Mesenteric fat pad (tissue), 1 donor: ENCODE results near the gene CCDC69. TPM values are rescaled to one million over a fixed set of nuclear protein-coding genes. Genes with fewer than 3 reads are reported as not detected.

Experiments used
- DNase-seq: peaks from one replicate; pipeline ENCODE4 v3.0.0-alpha.2; 2020; ENCODE audit warnings: low spot score
- total RNA-seq: library from RNA; stranded (reverse); fragmentation: NEBNext Ultra II Directional; extraction: Animal tissue kit (Norgen Biotek cat#: 25700); gene quantifications from one replicate; pipeline ENCODE4 v1.2.1, GENCODE V29; 2021
- donor health status: DM: yes; HTN: yes; CAD: no.

Gene CCDC69
- total RNA-seq, 1 donor from 2014 or later: 184 TPM

DNA sequence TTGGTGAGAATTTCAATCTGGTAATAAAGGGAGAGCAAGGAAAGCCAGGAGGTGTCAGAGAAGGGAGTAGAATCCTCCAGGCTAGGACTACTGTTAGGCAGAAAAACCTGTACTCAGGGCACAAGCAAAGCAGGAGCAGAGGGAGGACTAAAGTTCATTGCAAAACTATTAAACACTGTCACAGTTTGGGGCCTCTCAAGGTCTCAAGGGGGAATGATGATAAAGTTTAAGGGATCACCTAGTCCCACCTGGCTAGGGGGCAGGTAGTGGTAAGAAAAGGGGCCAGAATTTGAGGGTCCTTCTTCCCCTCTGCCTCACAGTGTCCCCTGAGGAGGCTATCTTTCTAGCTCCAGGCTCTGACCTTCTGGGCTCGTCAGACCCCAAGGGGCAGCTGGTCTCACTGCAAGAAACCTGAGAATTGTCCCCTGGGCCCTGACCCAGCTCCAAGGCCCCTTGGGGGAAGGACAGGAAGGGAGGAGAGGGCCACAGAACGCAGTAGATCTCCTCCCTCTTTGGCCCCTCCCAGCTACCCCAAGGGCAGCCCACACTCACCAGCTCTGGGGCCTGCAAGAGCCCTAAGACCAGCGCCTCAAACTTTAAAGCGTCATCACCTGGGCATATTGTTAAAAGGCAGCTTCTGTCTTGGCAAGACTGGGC is 974 bp downstream of the CCDC69 start:
- DNase-seq: no peak

GRCh38 chr5:151222054-151222789 is 1.7 kb downstream of the CCDC69 start:
- no peak for DNase-seq

- DNase-seq: no peak
Observed at GRCh38 chr5:151221574-151221973, 2.3 kb downstream of the CCDC69 start.

DNA sequence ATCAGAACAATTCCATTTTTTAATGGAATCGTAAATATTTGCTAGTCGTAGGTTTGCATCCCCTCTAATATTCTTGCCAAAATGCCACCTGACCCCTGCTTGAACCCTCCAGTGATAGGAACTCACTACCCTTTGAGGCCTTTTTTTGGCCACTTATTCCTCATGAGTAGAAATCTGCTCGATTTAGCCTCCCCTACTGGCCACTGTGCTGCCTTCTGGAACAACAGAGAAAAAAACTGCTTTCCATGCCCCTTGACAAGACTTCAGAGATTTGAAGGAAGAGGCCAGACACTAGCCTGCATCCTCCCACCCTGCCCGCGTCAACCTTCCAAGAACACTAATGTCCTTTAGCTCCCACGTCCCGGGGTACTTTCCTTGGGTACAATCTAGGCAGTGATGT is 4.1 kb downstream of the CCDC69 start:
- no peak for DNase-seq

DNA sequence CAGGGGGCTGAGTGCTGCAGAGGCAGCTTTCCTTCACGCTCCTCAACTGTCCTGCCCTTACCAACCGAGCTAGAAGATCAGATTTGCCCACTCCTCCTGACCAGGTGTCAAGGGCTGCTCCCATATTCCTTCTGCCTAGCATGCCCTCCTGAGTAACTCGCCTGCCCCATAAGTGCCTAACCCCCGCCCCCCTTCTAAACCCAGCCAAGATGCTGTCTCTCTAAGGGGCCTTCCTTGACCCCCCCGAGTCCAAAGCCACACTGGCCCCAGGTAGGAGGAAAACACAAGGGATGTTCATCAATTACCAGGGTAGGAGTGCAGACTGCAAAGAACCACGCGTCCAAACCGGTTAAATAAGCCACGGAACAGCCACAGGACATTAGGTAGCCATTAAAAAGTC is 4.8 kb downstream of the CCDC69 start:
- DNase-seq: no peak

DNA sequence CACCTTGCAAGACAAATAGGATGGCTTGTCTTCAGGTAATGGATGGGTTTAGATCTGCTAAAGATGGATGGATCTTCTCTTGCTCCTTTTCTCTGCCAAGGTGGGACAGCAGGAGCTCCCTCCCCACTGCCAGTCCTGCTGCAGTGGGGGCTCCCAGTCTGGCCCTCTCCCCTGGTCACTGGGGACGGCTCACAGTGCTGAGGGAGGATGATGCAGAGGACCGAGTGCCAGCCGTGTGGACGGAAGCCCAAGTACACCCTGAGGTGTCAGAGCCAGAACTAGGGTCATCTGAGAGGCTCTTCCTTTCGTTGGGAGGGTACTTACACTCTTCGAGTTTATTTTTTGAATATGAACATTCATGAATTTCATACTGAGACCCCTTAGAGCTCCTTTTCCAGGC is 5.7 kb downstream of the CCDC69 start:
- no peak for DNase-seq

DNA sequence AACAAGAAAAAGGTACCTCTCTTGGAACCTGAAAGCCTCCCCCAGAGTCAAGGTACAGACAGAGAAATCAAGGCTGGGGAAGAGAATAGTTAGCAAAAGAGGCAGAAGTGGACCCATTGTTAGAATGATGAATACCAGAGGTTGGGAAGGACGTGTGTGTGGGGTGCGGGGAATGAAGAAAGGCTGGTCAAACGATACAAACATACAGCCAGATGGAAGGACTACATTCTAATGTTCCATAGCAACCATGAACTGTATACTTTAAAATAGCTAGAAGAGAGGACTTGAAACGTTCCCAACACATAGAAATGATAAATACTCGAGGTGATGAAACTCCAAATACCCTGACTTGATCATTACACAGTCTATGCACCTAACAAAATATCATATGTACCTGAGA is 7.1 kb downstream of the CCDC69 start:
- peak; percentile 3 for DNase-seq

DNA sequence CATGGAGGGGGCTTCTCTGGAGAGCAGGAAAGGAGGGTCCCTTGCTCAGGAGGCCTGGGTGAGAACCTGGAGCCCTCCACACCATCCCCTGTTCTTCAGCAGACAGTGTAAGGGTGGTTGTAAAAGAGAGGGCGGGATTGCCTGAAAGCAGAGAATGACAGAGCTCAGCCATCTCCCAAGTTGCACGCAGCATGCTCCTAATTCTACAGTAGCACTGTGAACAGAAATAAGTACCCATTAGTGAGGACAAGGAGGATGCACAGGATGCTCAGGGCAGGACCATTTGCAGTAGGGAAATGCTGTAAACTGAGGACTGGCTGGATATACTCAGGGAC is 8.4 kb downstream of the CCDC69 start:
- no peak for DNase-seq

DNA sequence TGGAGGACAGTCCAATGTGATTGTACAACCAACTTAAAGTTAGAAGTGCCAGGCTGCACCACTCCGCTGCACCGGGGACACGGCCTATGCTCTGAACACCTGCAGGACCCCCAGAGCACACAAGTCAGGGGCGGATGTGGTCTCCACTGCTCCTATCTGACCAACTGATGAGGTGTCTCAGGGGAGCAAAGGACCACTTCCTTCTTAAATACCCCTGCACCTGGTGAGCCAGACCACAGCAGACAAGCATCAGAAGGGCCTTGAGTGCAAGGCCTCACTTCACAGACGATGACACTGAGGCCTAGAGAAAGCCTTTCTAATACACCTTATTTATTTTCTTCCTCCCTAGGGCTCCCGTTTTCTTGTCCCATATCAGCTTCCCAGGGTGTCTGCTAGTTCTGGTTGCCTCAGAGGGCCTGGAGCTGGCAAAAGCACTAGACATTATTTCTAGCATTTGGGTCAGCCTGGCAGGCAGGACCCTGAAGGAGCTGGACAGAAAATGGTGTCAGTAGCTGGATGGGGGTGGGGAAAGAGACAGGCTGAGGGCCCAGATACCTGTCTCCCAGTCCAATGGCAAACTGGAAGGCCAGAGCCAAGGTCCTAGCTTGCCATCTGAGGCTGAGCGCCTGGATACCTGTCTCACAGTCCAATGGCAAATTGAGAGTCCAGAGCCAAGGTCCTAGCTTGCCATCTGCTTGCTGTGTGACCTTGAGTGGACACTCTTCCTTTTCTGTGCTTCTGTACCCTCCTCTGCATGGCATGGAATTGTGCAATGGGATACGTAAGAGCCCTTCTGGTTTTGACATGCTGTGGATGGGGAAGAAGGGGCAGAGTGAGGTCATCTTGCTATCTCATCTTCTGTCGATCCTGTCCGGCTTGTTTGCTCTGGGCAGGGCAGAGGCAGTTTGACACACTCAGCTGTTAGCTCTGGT is 9.0 kb downstream of the CCDC69 start:
- peak; percentile 78 for DNase-seq

DNA sequence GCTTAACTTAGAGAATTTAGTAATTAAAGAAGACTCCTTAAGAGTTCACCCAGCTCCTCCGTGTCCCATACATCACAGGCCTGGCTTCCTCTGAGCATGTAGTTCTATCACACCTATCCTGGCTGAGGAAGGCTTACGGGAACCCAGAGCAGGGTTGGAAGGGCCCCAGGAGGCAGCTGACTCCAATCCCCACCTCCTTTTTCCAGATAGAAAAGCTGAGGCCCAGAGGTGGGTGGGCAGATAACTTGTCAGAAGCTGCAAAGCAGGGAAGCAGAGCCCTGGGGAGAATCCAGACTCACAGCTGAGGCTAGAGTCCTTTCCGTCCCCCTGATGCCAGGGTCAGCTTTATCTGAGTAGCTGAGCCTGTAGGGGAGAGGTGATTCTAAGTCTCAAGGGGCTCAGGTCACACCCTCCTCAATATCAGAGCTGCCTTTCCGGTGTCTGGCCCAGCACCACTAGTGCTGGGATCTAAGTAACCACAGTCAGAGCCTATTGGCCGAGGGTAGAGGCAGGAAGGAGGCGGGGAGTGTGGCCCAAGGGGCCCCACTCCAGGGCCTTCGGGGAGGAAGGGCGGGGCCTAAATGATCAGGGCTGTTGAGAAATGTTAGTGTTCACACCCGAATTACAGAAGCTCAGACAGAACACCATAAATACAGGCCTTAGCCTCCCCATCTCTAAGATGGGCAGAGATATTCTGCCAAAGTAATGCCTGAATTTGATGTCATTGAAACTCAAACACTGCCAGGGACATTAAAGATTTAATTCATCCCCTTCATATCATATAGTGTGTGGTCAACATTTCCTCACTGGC is 9.9 kb downstream of the CCDC69 start:
- DNase-seq: peak; percentile 92

- peak; percentile 11 for DNase-seq
Observed at GRCh38 chr5:151212406-151212798, 11.5 kb downstream of the CCDC69 start.

- DNase-seq: peak; percentile 82
Observed at GRCh38 chr5:151208481-151208914, 15.4 kb downstream of the CCDC69 start.

GRCh38 chr5:151205411-151205810 is 18.5 kb downstream of the CCDC69 start:
- DNase-seq: peak; percentile 89

DNA sequence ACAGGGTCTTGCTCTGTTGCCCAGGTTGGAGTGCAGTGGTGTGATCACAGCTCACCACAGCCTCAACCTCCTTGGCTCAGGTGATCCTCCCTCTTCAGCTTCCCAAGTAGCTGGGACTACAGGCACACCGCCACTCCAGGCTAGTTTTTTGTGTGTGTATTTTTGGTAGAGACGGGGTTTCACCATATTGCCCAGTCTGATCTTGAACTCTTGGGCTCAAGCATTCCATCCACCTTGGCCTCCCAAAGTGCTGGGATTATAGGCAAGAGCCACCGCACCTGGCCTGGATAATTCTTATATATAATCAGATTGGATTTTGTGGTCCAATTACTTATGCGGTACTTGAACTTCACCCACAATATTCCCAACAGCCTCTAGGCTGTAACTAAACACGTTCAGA is 19.8 kb downstream of the CCDC69 start:
- peak; percentile 16 for DNase-seq

DNA sequence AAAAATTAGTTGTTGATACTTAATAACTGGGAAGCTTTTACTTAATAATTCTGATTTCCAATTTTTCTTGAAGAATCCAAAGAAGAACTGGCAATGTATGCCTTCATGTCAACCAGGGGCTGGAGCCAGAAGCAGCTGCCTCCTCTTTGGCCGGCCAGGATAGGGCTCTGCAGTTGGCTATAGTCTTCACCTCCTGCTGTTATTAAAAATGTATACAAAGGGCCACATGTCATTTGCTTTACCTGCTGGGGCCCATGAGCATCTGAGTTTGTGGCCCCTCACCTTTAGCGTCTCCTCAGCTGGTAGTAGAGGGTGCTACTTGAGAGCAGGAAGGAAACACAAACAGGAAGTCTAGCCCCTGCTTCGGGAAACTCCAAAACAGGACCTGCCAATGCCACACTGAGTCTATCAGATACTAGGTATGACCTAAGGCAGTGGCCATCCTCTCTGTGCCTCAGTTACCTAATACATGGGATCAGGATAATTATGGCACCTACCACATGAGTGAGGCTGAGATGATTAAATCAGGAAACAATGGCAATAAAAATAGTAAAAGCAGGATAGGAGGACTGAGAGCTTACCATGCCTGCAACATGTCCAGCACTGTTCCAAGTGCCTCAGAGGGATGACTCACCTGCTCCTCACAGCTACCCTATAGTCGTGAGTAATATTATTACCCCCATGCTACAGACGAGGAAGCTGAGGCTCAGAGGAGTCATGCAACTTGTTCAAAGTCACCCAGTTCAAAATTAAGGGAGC is 21.3 kb downstream of the CCDC69 start:
- DNase-seq: peak; percentile 65

DNA sequence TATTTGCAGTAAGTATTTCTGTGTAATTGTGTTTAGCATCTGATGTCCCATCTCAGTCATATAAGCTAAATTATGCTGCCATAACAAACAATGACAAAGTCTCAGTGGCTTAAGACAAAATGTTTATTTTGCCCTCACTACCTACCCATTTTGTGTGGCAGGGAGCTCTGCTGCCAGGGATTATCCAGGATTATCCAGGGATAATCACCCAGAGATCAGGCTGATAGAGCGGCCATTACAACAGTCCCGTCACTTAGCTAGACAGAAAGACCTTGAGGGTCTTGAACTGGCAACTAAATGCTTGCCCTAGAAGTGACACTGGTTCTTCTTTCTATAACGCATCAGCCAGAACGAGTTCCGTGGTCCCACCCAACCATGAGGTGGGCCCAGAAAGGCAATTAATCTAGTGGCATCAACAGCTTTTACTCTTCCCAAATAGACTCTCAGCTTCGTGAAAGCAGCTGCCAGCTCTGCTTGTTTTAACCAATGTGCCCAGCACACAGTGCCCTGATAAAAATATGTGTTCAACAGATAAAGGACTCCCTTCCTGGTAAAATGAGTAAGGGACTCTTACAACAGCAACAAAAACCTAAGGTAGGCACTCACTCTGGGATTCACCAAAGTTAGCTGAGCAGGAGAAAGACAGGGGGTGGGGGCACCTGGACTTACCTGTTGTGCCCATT is 22.8 kb downstream of the CCDC69 start:
- peak; percentile 24 for DNase-seq

GRCh38 chr5:151199581-151200185 is 24.2 kb downstream of the CCDC69 start:
- DNase-seq: peak; percentile 20

DNA sequence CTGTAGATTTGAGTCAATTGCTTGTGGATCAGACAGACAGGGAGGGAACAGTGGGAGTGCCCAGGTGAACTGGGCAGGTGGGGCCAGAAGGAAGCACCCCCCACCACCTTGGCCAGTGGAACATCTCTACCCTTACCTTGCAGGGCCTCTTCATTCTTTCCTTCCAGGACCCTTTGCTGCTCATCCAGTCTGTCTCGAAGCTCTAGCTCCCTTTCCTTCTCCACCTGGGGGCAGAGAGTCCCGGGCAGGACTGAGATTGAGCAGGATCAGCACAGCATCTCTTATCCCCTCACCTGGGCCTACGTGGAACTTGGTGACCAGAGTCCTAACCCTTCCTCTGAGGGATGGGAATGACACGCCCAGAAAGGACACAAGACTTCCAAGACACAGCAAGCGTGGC is 25.0 kb downstream of the CCDC69 start:
- peak; percentile 60 for DNase-seq

DNA sequence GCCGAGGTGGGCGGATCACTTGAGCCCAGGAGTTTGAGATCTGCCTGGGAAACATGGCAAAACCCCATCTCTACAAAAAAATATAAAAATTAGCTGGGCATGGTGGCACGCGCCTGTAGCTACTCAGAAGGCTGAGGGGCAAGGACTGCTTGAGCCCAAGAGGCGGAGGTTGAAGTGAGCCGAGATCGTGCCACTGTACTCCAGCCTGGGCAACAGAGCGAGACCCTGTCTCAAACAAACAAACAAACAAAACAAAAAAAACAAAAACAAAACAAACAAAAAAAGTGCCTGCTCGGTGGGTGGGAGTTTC is 26.6 kb downstream of the CCDC69 start:
- peak; percentile 33 for DNase-seq
